ENCODE measurements around the gene PBRM1.

DNA sequence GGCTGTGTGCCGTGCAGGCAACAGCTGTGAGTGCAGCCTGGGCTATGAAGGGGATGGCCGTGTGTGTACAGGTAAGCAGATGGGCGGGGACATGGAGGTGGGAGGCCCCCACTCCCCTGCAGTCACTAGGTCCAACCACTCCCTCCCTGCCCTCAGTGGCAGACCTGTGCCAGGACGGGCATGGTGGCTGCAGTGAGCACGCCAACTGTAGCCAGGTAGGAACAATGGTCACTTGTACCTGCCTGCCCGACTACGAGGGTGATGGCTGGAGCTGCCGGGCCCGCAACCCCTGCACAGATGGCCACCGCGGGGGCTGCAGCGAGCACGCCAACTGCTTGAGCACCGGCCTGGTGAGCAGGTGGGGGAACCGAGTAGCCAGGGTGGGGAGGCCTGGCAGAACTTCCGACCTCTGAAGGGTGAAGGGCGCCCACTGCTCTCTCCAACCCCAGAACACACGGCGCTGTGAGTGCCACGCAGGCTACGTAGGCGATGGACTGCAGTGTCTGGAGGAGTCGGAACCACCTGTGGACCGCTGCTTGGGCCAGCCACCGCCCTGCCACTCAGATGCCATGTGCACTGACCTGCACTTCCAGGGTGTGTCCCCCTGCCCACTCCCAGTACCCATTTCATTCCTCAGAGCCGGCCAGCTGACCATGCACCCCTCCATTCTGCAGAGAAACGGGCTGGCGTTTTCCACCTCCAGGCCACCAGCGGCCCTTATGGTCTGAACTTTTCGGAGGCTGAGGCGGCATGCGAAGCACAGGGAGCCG lies 163.6 kb downstream of the PBRM1 start:
- TF ChIP-seq POLR2AphosphoS5 (IDR thresholded peaks at IDR 0.05; ENCODE audit: low read depth): no peak
- TF ChIP-seq, protein P1, sequence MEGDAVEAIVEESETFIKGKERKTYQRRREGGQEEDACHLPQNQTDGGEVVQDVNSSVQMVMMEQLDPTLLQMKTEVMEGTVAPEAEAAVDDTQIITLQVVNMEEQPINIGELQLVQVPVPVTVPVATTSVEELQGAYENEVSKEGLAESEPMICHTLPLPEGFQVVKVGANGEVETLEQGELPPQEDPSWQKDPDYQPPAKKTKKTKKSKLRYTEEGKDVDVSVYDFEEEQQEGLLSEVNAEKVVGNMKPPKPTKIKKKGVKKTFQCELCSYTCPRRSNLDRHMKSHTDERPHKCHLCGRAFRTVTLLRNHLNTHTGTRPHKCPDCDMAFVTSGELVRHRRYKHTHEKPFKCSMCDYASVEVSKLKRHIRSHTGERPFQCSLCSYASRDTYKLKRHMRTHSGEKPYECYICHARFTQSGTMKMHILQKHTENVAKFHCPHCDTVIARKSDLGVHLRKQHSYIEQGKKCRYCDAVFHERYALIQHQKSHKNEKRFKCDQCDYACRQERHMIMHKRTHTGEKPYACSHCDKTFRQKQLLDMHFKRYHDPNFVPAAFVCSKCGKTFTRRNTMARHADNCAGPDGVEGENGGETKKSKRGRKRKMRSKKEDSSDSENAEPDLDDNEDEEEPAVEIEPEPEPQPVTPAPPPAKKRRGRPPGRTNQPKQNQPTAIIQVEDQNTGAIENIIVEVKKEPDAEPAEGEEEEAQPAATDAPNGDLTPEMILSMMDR (conservative IDR thresholded peaks at IDR 0.05; ENCODE audit: low read depth in 2 of 2): no peak

Data from GM23338 (cell line).